IMR-90 (cell line): ENCODE data around the gene BCAS3. TPM values are rescaled to one million over a fixed set of nuclear protein-coding genes. Genes with fewer than 3 reads are reported as not detected.

Experiments
- ATAC-seq: fragments of 200-7000 bp; cut with Tn5 transposase; 2 replicates; pipeline ENCODE4 v1.9.1; 2020; ENCODE audit warnings: low read depth, mild to moderate bottlenecking, moderate library complexity
- BruUV-seq: library from RNA; stranded (reverse); fragments of 400-500 nt; replicated peaks from 2 replicates; lab custom pipeline; 2021; lab: Mats Ljungman, UMichigan
- CTCF ChIA-PET: fragments of 300-600 bp; formaldehyde crosslinking; extraction: SDS; loops from one replicate; lab custom pipeline; 2021; ENCODE audit warnings: antibody characterized with exemption; lab: Yijun Ruan, JAX
- POLR2A ChIA-PET: fragments of 300-600 bp; sonication (Branson Sonifier 250); formaldehyde crosslinking; loops from one replicate; lab custom pipeline; 2022; ENCODE audit warnings: antibody characterized with exemption; ENCODE audit not compliant: unreplicated experiment; lab: Charles Lee
- DNase-seq: peaks from one replicate; pipeline ENCODE4 v3.0.0; 2013
- H2AFZ ChIP-seq: replicated peaks from 2 replicates; pipeline ENCODE3; 2013; ENCODE audit warnings: low read length, mild to moderate bottlenecking; ENCODE audit not compliant: poor library complexity
- H2AK5ac ChIP-seq: 2 replicates; pipeline ENCODE4 v1.6.1; 2013; ENCODE audit warnings: low read depth, low read length, inconsistent platforms
- H2AK9ac ChIP-seq: replicated peaks from 2 replicates; pipeline ENCODE3; 2013; ENCODE audit warnings: mild to moderate bottlenecking, low read depth, low read length, moderate library complexity; ENCODE audit not compliant: poor library complexity
- H2BK120ac ChIP-seq: 2 replicates; pipeline ENCODE4 v1.6.1; 2013; ENCODE audit warnings: low read depth, low read length, inconsistent platforms
- H2BK15ac ChIP-seq: 3 replicates; pipeline ENCODE4 v1.6.1; 2013; ENCODE audit warnings: low read depth, low read length, inconsistent platforms
- H2BK20ac ChIP-seq: 2 replicates; pipeline ENCODE4 v1.6.1; 2013; ENCODE audit warnings: low read depth, mild to moderate bottlenecking, inconsistent platforms, low read length, moderate library complexity
- H2BK5ac ChIP-seq: 2 replicates; pipeline ENCODE4 v1.6.1; 2013; ENCODE audit warnings: mild to moderate bottlenecking, low read depth, low read length, inconsistent platforms; ENCODE audit not compliant: poor library complexity, severe bottlenecking
- H3K14ac ChIP-seq: replicated peaks from 2 replicates; pipeline ENCODE4 v1.6.1; 2013; ENCODE audit warnings: low read depth, low read length, inconsistent platforms
- H3K18ac ChIP-seq: 2 replicates; pipeline ENCODE4 v1.6.1; 2013; ENCODE audit warnings: low read depth, low read length, control low read depth
- H3K23ac ChIP-seq: 2 replicates; pipeline ENCODE4 v1.6.1; 2013; ENCODE audit warnings: low read depth, low read length, inconsistent platforms
- H3K27ac ChIP-seq: 2 replicates; pipeline ENCODE4 v1.5.1; 2013; ENCODE audit warnings: mild to moderate bottlenecking, control low read depth, low read length; ENCODE audit not compliant: insufficient read depth
- H3K27me3 ChIP-seq: 2 replicates; pipeline ENCODE4 v1.6.1; 2013; ENCODE audit warnings: low read length; ENCODE audit not compliant: control insufficient read depth, insufficient read depth
- H3K36me3 ChIP-seq: 2 replicates; pipeline ENCODE4 v1.6.1; 2013; ENCODE audit warnings: low read length, mixed read lengths; ENCODE audit not compliant: control insufficient read depth, insufficient read depth
- H3K4ac ChIP-seq: 2 replicates; pipeline ENCODE4 v1.6.1; 2013; ENCODE audit warnings: low read depth, low read length, inconsistent platforms
- H3K4me1 ChIP-seq: 2 replicates; pipeline ENCODE4 v1.6.1; 2013; ENCODE audit warnings: low read length, mixed read lengths; ENCODE audit not compliant: control insufficient read depth, insufficient read depth
- H3K4me2 ChIP-seq: 2 replicates; pipeline ENCODE4 v1.6.1; 2013; ENCODE audit warnings: low read depth, mild to moderate bottlenecking, control low read depth, low read length, moderate library complexity
- H3K4me3 ChIP-seq: 2 replicates; pipeline ENCODE4 v1.5.1; 2013; ENCODE audit warnings: low read depth, mild to moderate bottlenecking, control low read depth, low read length, moderate library complexity; ENCODE audit not compliant: insufficient read depth
- H3K56ac ChIP-seq: 2 replicates; pipeline ENCODE4 v1.6.1; 2013; ENCODE audit warnings: low read length, inconsistent platforms; ENCODE audit not compliant: insufficient read depth; ENCODE audit errors: extremely low read depth
- H3K79me1 ChIP-seq, 2 experiments: 2 replicates each; pipeline ENCODE4 v1.6.1; 2013; ENCODE audit warnings: low read length in 2 of 2, inconsistent platforms in 1 of 2, low read depth in 1 of 2
- H3K9ac ChIP-seq: 2 replicates; pipeline ENCODE4 v1.6.1; 2013; ENCODE audit warnings: low read depth, low read length, control low read depth
- H3K9me1 ChIP-seq: 2 replicates; pipeline ENCODE4 v1.6.1; 2013; ENCODE audit warnings: low read length, inconsistent platforms; ENCODE audit not compliant: insufficient read depth
- H3K9me3 ChIP-seq: 2 replicates; pipeline ENCODE4 v1.6.1; 2013; ENCODE audit warnings: low read length; ENCODE audit not compliant: control insufficient read depth, insufficient read depth
- H4K20me1 ChIP-seq: 2 replicates; pipeline ENCODE4 v1.6.1; 2013; ENCODE audit warnings: low read length, inconsistent platforms; ENCODE audit not compliant: insufficient read depth
- H4K5ac ChIP-seq: 2 replicates; pipeline ENCODE4 v1.6.1; 2013; ENCODE audit warnings: mild to moderate bottlenecking, low read depth, low read length, control low read depth
- H4K8ac ChIP-seq, 2 experiments: 2 replicates each; pipeline ENCODE4 v1.6.1; 2013; ENCODE audit warnings: low read depth in 2 of 2, low read length in 2 of 2, control low read depth in 1 of 2, inconsistent platforms in 1 of 2
- H4K91ac ChIP-seq: 2 replicates; pipeline ENCODE4 v1.6.1; 2013; ENCODE audit warnings: low read depth, low read length, inconsistent platforms; ENCODE audit not compliant: insufficient read depth
- BHLHE40 ChIP-seq: fragments of 150-350 bp; IDR thresholded peaks from 2 replicates; pipeline ENCODE4 v1.6.1; 2016; ENCODE audit warnings: mild to moderate bottlenecking, low read depth, low read length
- CEBPB ChIP-seq: IDR thresholded peaks from 2 replicates; pipeline ENCODE4 v1.6.1; 2012; ENCODE audit warnings: low read depth, low read length, improper control_type of control experiment
- CHD1 ChIP-seq: IDR thresholded peaks from 2 replicates; pipeline ENCODE4 v1.6.1; 2012; ENCODE audit warnings: low read depth, low read length, improper control_type of control experiment
- CTCF ChIP-seq: conservative IDR thresholded peaks from 2 replicates; pipeline ENCODE4 v1.5.1; 2012; ENCODE audit warnings: mild to moderate bottlenecking, low read depth, low read length, improper control_type of control experiment
- ELK1 ChIP-seq: fragments of 150-350 bp; IDR thresholded peaks from 2 replicates; pipeline ENCODE4 v1.6.1; 2016; ENCODE audit warnings: low read depth, mild to moderate bottlenecking, low read length, moderate library complexity, borderline replicate concordance
- FOS ChIP-seq: fragments of 150-350 bp; IDR thresholded peaks from 2 replicates; pipeline ENCODE4 v1.6.1; 2016; ENCODE audit warnings: low read depth, low read length
- MAFK ChIP-seq: IDR thresholded peaks from 2 replicates; pipeline ENCODE4 v1.6.1; 2012; ENCODE audit warnings: low read depth, low read length, improper control_type of control experiment
- MAZ ChIP-seq: IDR thresholded peaks from 2 replicates; pipeline ENCODE4 v1.6.1; 2012; ENCODE audit warnings: low read depth, mild to moderate bottlenecking, low read length, improper control_type of control experiment, moderate library complexity, borderline replicate concordance
- MXI1 ChIP-seq: IDR thresholded peaks from 2 replicates; pipeline ENCODE4 v1.6.1; 2012; ENCODE audit warnings: low read depth, mild to moderate bottlenecking, low read length, moderate library complexity, borderline replicate concordance
- NFE2L2 ChIP-seq: fragments of 150-350 bp; IDR thresholded peaks from 2 replicates; pipeline ENCODE4 v1.6.1; 2016; ENCODE audit warnings: low read depth, mild to moderate bottlenecking, low read length
- POLR2A ChIP-seq: IDR thresholded peaks from 2 replicates; pipeline ENCODE4 v1.6.1; 2012; ENCODE audit warnings: mild to moderate bottlenecking, low read depth, low read length
- RAD21 ChIP-seq: IDR thresholded peaks from 2 replicates; pipeline ENCODE4 v1.6.1; 2012; ENCODE audit warnings: low read length, improper control_type of control experiment
- RCOR1 ChIP-seq: IDR thresholded peaks from 2 replicates; pipeline ENCODE4 v1.6.1; 2012; ENCODE audit warnings: mild to moderate bottlenecking, low read length, improper control_type of control experiment; ENCODE audit not compliant: insufficient replicate concordance
- RFX5 ChIP-seq: IDR thresholded peaks from 2 replicates; pipeline ENCODE4 v1.8.0; 2012; ENCODE audit warnings: low read depth, mild to moderate bottlenecking, low read length, moderate library complexity
- SMC3 ChIP-seq: fragments of 150-350 bp; IDR thresholded peaks from 2 replicates; pipeline ENCODE4 v1.6.1; 2016; ENCODE audit warnings: low read depth, mild to moderate bottlenecking, antibody characterized with exemption, low read length, moderate library complexity
- USF2 ChIP-seq: fragments of 150-350 bp; IDR thresholded peaks from 2 replicates; pipeline ENCODE4 v1.6.1; 2017; ENCODE audit warnings: mild to moderate bottlenecking, antibody characterized with exemption, low read length, low read depth
- WGBS, 2 experiments: methylation state at CpG; one replicate each; pipeline versions ENCODE4 v1.1.5 to v1.1.7; 2013; ENCODE audit warnings: missing lambda C conversion rate in 2 of 2; ENCODE audit not compliant: insufficient read length in 1 of 2; ENCODE audit errors: extremely low coverage in 2 of 2; 5-methylcytosine and 5-hydroxymethylcytosine counted together
- dilution Hi-C: fragments of 300-500 bp; cut with HindIII; formaldehyde crosslinking; loops from one replicate; pipeline ENCODE4 v1.14.3; 2018; ENCODE audit warnings: low sequenced_read_pairs; ENCODE audit not compliant: unreplicated experiment
- in situ Hi-C: fragments of 300-500 bp; cut with MboI; formaldehyde crosslinking; loops from 3 replicates; pipeline ENCODE4 v1.14.3; 2019; ENCODE audit warnings: low sequenced_read_pairs, inconsistent platforms, mixed read lengths
- intact Hi-C: fragments of 100-400 bp; cut with micrococcal nuclease; formaldehyde crosslinking; loops from 2 replicates; pipeline ENCODE4 v1.10.0; 2022
- polyA plus RNA-seq, 3 experiments: library from polyadenylated mRNA; depleted of rRNA; stranded (reverse); fragments of >200 nt; gene quantifications; 2 replicates each; pipeline ENCODE4 v1.2.3, GENCODE V29; 2012; ENCODE audit warnings: low replicate concordance in 1 of 3
- total RNA-seq: library from RNA; depleted of rRNA; stranded (reverse); fragments of >200 nt; gene quantifications from 2 replicates; pipeline ENCODE4 v1.2.3, GENCODE V29; 2012

Gene BCAS3
- total and polyA plus RNA-seq, 2 of the 4 experiments (the other 2 are of a cell fraction): 6.3 to 27.1 TPM

- DNase-seq (peak; percentile 85), ATAC-seq (peak; percentile 82)
- BruUV-seq: no TSS peak
- no peak overlapping the region for H4K91ac ChIP-seq
- H3K4me2 ChIP-seq: no peak overlapping the region
- H3K18ac ChIP-seq: no peak overlapping the region
- H3K9ac ChIP-seq: no peak overlapping the region
- H2BK5ac ChIP-seq: no peak overlapping the region
- dilution Hi-C loops: no loop called here
- H3K9me3 ChIP-seq: no peaks in the 10 kb centered on the region
- ChIA-PET CTCF (interaction anchor here (0.7 kb wide), 1 partner anchor 565 kb away, joined by 3 read pairs; no protein-coding TSS in a partner anchor), POLR2A (no interaction called here)
- no peak overlapping the region for H4K8ac ChIP-seq
- no peak overlapping the region for H2AK9ac ChIP-seq
- TF ChIP-seq MAFK (no peak), CTCF (peak; percentile 52), CEBPB (no peak), USF2 (no peak), CHD1 (no peak), MAZ (no peak), POLR2A (no peak), SMC3 (peak; percentile 21; the same call in 1 of the 2 replicates), BHLHE40 (no peak), ELK1 (no peak), RCOR1 (no peak), RFX5 (no peak), NFE2L2 (no peak), RAD21 (peak; percentile 63), MXI1 (no peak), FOS (no peak)
- no peak overlapping the region for H2AK5ac ChIP-seq
- H3K79me1 ChIP-seq: peaks cover 20 to 57% of the 10 kb centered on the region in 2 experiments
- H3K36me3 ChIP-seq: peaks cover 11% of the 10 kb centered on the region
- H3K27me3 ChIP-seq: no peaks in the 10 kb centered on the region
- no peaks in the 10 kb centered on the region; the same call in 1 of the 2 replicates for H3K9me1 ChIP-seq
- no peak overlapping the region for H2BK20ac ChIP-seq
- no peak overlapping the region for H3K4ac ChIP-seq
- no peak overlapping the region for H2BK120ac ChIP-seq
- intact Hi-C loops: no loop called here
- peaks cover 2% of the 10 kb centered on the region; the same call in 1 of the 2 replicates for H3K4me1 ChIP-seq
- peaks cover 26% of the 10 kb centered on the region; the same call in 1 of the 2 replicates for H4K20me1 ChIP-seq
- H3K27ac ChIP-seq: no peak overlapping the region
- no peak overlapping the region for H3K56ac ChIP-seq
- H2BK15ac ChIP-seq: no peak overlapping the region
- no peak overlapping the region for H3K4me3 ChIP-seq
- no peak overlapping the region for H2AFZ ChIP-seq
- in situ Hi-C loops: loop anchor here (25.0 kb wide), 1 partner anchor 505 kb away; the partner anchor contains the start of gene CA4
- WGBS, 2 experiments: no CpG with 5 or more reads among the region's 1 CpG
- H3K14ac ChIP-seq: no peak overlapping the region
- no peak overlapping the region for H4K5ac ChIP-seq
- H3K23ac ChIP-seq: no peak overlapping the region
Observed at GRCh38 chr17:60641810-60642220, 35.8 kb upstream of the BCAS3 start.
